ENCODE results near the gene NODAL.

NODAL gene

GRCh38 chr10:70432561-70433263, 8.8 kb downstream of the NODAL start:
- DNase-seq = no peak

GRCh38 chr10:70432101-70432500, 9.4 kb downstream of the NODAL start:
- peak; percentile 89 for DNase-seq

GRCh38 chr10:70430493-70431445, 10.7 kb downstream of the NODAL start:
- DNase-seq = peak; percentile 24

DNA sequence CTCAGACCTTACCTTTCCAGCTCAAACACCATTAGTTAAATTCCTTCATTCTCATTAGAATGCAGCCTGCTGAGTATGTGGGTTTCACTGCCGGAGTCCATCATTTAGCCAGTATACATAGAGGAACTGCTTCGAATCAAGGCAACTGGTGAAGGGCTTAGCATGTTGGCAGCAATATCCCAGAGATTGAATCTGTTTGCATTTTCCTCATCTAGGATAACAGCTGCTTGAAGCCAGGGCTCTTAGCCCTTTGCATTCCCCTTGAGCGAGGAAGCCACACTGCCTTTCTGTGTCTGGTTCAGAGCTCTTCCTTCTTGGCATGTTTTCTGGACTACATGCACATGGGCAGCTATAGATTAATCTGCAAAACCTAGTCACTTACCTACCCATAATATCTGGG, 14.7 kb downstream of the NODAL start:
- peak; percentile 16 for DNase-seq

DNA sequence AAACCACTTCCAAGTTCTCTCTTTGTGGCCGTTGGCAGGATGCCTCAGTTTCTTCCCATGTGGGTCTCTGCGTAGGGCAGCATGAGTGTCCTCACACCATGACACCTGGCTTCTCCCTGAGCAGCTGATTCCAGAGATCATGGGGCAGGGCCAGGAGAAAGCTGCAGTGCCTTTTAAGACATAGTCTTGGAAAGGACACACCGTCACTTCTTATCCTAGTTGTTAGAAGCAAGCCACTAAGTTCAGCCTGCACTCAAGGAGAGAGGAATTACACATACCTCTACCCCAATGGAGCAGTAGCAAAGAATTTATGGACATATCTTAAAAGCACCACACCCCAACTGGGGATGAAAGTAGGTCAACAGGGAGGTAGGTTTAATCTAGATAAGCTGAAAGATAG, 16.4 kb downstream of the NODAL start:
- no peak for DNase-seq

GRCh38 chr10:70424320-70424719, 17.2 kb downstream of the NODAL start:
- DNase-seq = peak; percentile 63

GRCh38 chr10:70418713-70419112, 22.8 kb downstream of the NODAL start:
- no peak for DNase-seq

GRCh38 chr10:70418229-70418628, 23.3 kb downstream of the NODAL start:
- DNase-seq = no peak

GRCh38 chr10:70417568-70417967, 23.9 kb downstream of the NODAL start:
- no peak for DNase-seq

DNA sequence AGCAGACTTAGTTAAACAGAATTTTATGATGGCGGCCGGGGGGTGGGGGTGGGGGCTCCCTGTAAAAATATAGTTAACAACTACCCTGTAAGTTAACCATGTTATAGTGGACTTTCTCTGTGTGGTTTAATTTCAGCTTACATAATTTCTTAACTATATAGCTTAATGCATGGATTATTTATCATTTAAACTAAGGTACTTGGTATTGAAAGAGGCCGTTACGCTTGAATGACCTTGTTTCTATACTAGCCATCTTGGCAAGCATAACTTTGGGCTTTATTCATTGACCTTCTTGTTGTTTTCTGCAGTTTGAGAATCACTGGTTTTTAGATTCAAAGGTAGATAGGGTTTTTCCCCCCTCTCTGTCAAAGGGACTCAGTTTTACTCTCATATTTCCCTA, 29.1 kb downstream of the NODAL start:
- no peak for DNase-seq

- DNase-seq = no peak
Observed at GRCh38 chr10:70410608-70411007, 30.9 kb downstream of the NODAL start.

GRCh38 chr10:70409772-70410171, 31.7 kb downstream of the NODAL start:
- DNase-seq = no peak

GRCh38 chr10:70405037-70405824, 36.2 kb downstream of the NODAL start:
- peak; percentile 68 for DNase-seq

DNA sequence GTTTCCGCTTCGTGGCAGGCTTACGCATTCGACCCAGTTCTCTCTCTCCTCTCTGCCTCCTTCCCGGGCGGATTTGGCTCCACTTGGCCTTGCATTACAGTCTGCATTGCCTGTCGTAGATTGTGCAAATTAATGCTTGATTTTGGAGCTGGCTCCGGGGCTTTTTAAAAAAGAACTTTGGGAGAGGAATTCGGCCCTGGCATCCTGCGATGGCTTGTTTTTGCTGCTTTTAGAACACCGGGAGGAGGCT, 36.8 kb downstream of the NODAL start:
- peak; percentile 79 for DNase-seq

DNA sequence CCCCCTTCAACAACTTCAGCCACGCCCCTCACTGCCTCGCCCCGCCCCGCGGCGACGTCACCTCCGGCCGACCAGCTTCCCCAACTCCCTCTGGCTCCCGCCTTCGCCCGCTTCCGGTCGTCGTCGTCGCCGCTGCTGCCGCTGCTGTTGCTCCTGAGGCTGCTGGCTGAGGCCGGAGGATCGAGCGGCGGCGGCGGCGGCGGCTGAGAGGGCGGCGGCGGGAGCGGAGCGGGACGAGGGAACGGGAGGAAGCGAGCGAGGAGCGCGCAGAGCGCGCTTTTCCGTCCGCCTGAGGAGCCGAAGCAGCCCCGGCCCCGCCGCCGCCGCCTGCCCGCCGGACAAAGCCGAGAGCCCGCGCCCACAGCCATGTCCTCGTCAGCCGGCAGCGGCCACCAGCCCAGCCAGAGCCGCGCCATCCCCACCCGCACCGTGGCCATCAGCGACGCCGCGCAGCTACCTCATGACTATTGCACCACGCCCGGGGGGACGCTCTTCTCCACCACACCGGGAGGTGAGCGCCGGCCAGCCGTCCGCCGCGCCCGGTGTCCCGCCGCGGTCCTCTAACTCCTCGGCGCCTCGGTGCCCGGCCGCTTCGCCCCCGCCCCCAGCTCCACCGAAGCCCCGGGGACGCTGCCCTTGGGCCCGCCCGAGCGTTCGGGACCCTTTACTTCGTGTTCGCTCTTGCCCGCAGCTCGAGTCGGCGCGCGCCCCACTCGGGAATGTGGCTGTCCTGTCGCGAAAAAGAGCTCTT, 37.3 kb downstream of the NODAL start, which contains the start of gene EIF4EBP2:
Gene EIF4EBP2 (plus strand): TSS at position 110 of the 751 bp plus-strand sequence. CDS start 257 bp downstream, at position 367.
- peak; percentile 99 for DNase-seq

DNA sequence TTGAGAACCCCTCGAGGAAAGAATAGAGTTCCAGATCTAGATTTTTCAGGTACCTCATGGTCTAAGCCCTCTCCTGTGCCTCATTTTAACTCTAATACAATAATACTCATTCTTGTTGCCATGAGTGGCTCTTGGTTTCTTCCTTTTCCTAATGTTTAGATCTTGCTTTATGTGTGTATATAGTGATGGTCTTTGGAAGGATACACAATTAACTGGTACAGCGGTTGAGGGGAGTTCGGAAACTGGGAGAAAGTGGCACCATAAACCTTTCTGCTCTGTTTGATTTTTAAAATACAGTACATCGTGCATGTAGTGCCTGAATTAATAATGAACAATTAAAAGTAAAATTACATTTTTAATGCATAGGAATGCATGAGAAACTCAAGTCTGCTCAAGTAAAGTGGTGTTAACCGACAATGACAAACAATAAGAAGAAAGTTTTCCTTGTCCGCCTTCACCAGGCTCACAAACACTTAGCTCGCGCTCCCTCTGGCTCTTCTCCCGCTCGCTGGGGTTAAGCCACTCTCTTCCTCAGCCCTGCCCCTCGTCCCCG, 37.9 kb downstream of the NODAL start:
- DNase-seq = no peak

DNA sequence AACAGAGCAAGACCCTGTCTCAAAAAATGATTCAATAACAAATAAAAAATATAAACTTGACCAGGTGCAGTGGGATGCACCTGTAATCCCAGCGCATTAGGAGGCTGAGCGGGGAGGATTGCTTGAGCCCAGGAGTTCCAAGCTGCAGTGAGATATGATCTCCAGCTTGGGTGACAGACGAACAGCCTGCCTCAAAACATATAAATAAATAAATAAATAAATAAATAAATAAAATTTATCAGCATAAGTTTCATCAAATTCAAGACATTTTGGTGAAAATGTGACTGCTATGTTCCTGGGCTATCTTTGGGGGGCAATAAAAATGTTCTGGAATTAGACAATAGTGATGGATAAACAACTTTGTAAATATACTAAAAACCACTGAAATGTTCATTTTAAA, 42.3 kb downstream of the NODAL start:
- DNase-seq = no peak

DNA sequence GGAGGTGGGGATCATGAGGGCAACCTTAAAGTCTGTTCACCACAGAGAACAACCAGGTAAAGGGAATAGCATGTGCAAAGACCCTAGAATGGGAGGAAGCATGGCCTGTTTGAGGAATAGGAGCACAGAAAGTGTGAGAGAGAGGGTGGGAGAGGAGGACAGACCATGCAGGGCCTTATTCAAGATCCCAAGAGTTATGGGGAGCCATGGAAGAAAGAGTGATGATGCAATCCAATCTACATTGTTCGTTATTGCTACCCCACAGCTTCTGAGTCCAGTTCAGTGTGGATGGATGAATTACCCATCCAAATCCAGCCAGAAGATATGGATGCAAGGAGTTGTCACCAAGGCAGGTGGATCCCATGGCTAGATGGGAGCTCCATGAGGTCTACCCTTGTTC, 45.3 kb downstream of the NODAL start:
- DNase-seq = no peak

- DNase-seq = no peak
Observed at GRCh38 chr10:70391654-70392053, 49.8 kb downstream of the NODAL start.

All from eye (tissue), 1 donor.